ENCODE results near the gene ENTPD7.

Gene ENTPD7

DNA sequence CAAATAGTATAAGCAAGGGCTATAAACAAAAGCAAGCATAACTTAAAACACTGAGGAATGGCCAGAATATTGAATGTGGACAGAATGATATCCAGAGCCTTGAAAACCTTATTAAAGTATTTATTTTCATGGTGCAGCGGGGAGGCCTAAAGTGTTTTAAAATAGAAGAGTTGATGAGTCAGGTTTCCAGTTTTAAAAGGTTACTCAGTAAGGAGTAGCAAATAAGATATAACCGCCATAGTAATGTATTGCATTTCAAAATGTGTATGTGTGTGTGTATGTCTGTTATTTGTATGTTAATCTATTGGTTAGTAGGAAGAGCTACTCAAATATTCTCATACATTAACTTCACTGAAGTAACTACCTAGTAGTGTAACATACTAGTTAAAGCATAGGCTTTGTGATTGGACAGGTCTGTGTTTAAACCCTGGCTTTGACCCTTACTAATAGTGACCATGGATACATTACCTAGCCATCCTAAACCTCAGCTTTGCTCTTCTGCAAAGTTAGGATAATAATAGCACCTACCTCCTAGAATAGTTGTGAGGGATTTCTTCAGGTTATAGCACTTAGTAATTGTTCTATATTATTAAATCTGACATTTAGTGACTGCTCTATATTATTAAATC is 89.6 kb downstream of the ENTPD7 start:
- DNase-seq, result no peak

DNA sequence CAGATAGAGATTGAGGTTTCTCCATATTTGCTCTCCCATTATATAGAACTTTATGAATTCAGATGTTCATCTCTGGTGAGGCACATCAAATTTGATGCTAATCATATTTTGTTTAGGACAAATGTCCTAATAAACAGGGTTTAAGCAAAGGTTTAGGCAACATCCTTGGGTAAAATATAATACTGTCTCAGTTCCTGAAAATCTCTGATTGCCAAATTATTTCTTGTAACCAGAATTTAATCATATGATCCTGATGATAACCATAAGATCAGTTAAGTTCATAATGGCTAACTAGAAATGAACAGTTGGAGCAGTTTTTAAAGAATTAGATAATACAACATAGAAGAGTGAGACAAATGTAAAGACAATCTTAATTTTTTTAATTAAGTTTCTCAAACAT is 91.3 kb downstream of the ENTPD7 start:
- DNase-seq, result no peak

DNA sequence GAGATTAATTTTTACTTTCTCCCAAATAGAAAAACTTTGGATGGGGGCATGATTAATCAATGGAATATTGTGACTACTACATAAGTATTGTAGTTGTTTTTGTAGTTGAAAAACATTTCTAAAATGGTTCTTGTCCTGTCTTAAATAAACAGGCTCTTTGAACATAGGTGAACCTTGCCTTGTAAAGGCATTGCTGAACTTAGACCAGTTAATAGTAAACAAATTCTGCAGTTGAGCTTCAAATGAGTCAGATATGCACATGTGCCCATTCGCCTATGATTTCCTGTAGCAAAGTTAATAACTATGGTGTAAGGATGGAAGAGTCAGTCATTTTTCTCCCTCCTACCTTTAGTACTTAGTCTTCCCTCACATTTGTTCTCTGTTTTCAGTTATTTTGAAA is 95.4 kb downstream of the ENTPD7 start:
- DNase-seq, result no peak

Data from right hindlimb (tissue), 1 donor.